HepG2 (cell line): ENCODE measurements around the gene TCF12. TPM values are rescaled to one million over a fixed set of nuclear protein-coding genes. Genes with fewer than 3 reads are reported as not detected.

Source experiments
- ATAC-seq: fragments of 200-7000 bp; cut with Tn5 transposase; 3 replicates; pipeline ENCODE4 v1.9.1; 2020; ENCODE audit warnings: mild to moderate bottlenecking, moderate library complexity
- BruUV-seq: library from RNA; stranded (reverse); fragments of 400-500 nt; replicated peaks from 2 replicates; lab custom pipeline; 2021; lab: Mats Ljungman, UMichigan
- CTCF ChIA-PET: fragments of 300-600 bp; formaldehyde crosslinking; extraction: SDS; loops from one replicate; lab custom pipeline; 2021; ENCODE audit warnings: low total read pairs, inconsistent platforms, low intra/inter-chr PET ratio; lab: Yijun Ruan, JAX
- POLR2A ChIA-PET: fragments of 350-600 bp; sonication (Branson Sonifier 250); formaldehyde crosslinking; loops from one replicate; lab custom pipeline; 2020; ENCODE audit warnings: antibody characterized with exemption, inconsistent platforms; lab: Yijun Ruan, JAX
- DNase-seq: peaks from one replicate; pipeline ENCODE4 v3.0.0-alpha.2; 2015; ENCODE audit warnings: low spot score
- FAIRE-seq: peaks from 3 replicates; lab custom pipeline; 2011; peaks lifted over from hg19 to GRCh38; lab: Jason Lieb, UNC
- H2AFZ ChIP-seq: one replicate; pipeline ENCODE4 v1.6.1; 2011; ENCODE audit warnings: low read length, inconsistent platforms
- H3K27ac ChIP-seq: fragments of 300-600 bp; 3 replicates; pipeline ENCODE4 v1.8.0; 2011; ENCODE audit warnings: mixed run types, mild to moderate bottlenecking, mixed read lengths, low read length, inconsistent platforms; ENCODE audit not compliant: insufficient read depth; ENCODE audit errors: extremely low read length
- H3K27me3 ChIP-seq, 2 experiments: fragments of 200-600 bp in 1 of 2; 2 replicates in 1 of 2; 3 replicates in 1 of 2; pipeline versions ENCODE4 v1.6.0 to v1.8.0; 2011; ENCODE audit warnings: low read length in 2 of 2, mild to moderate bottlenecking in 2 of 2, moderate library complexity in 2 of 2, inconsistent platforms in 1 of 2; ENCODE audit not compliant: insufficient read depth in 2 of 2, control insufficient read depth in 1 of 2
- H3K36me3 ChIP-seq, 2 experiments: fragments of 200-600 bp in 1 of 2; replicated peaks in 1 of 2; 2 replicates in 1 of 2; 3 replicates in 1 of 2; pipeline versions ENCODE4 v1.5.1 to v1.8.0; 2011; ENCODE audit warnings: low read length in 2 of 2, inconsistent platforms in 1 of 2; ENCODE audit not compliant: insufficient read depth in 2 of 2, control insufficient read depth in 1 of 2
- H3K4me1 ChIP-seq: 2 replicates; pipeline ENCODE4 v1.5.1; 2012; ENCODE audit warnings: low read length, inconsistent platforms; ENCODE audit not compliant: insufficient read depth
- H3K4me2 ChIP-seq: 2 replicates; pipeline ENCODE4 v1.6.0; 2011; ENCODE audit warnings: low read depth, low read length, inconsistent platforms
- H3K4me3 ChIP-seq, 3 experiments: fragments of 200-600 bp in 1 of 3; sonication (generic), shearing (Covaris generic) in 1 of 3; replicated peaks in 1 of 3; 2 replicates each; pipeline ENCODE4 v1.5.1; 2011 to 2016; ENCODE audit warnings: low read length in 3 of 3, inconsistent platforms in 2 of 3, low read depth in 2 of 3, mild to moderate bottlenecking in 2 of 3, control low read depth in 1 of 3, mixed read lengths in 1 of 3; ENCODE audit not compliant: insufficient read depth in 1 of 3
- H3K79me2 ChIP-seq: one replicate; pipeline ENCODE4 v1.6.1; 2011; ENCODE audit warnings: low read length, inconsistent platforms; ENCODE audit not compliant: insufficient read depth
- H3K9ac ChIP-seq: 2 replicates; pipeline ENCODE4 v1.6.0; 2011; ENCODE audit warnings: mild to moderate bottlenecking, low read depth, low read length, inconsistent platforms; ENCODE audit not compliant: insufficient read depth
- H3K9me3 ChIP-seq: 2 replicates; pipeline ENCODE4 v1.5.1; 2012; ENCODE audit warnings: mild to moderate bottlenecking, low read length
- H4K20me1 ChIP-seq: 2 replicates; pipeline ENCODE4 v1.6.0; 2011; ENCODE audit warnings: inconsistent platforms, mild to moderate bottlenecking, low read length, moderate library complexity; ENCODE audit not compliant: insufficient read depth
- KDM5A ChIP-seq: fragments of 200-600 bp; sonication (generic); IDR thresholded peaks from 2 replicates; pipeline ENCODE4 v1.7.0; 2018; ENCODE audit warnings: antibody characterized with exemption, mild to moderate bottlenecking, low read length, borderline replicate concordance
- MAF1 ChIP-seq: sonication (generic); formaldehyde crosslinking; IDR thresholded peaks from 2 replicates; pipeline ENCODE4 v1.5.0; 2020; ENCODE audit warnings: missing genetic modification reagents, borderline replicate concordance
- NFKBIZ ChIP-seq: IDR thresholded peaks from 2 replicates; pipeline ENCODE4 v1.6.1; 2018; ENCODE audit warnings: missing genetic modification reagents, missing compliant biosample characterization
- PLRG1 ChIP-seq: fragments of 450-650 bp; conservative IDR thresholded peaks from 2 replicates; pipeline ENCODE4 v1.6.1; 2016
- RELA ChIP-seq: sonication (generic); formaldehyde crosslinking; IDR thresholded peaks from 2 replicates; pipeline ENCODE4 v1.4.0; 2020; ENCODE audit warnings: missing genetic modification reagents
- RFX3 ChIP-seq: IDR thresholded peaks from 2 replicates; pipeline ENCODE4 v1.6.1; 2016; ENCODE audit warnings: missing biosample characterization, missing genetic modification reagents
- ZFP36L2 ChIP-seq: sonication (generic); formaldehyde crosslinking; IDR thresholded peaks from 2 replicates; pipeline ENCODE4 v1.4.0; 2020; ENCODE audit warnings: missing genetic modification reagents
- ZNF761 ChIP-seq: sonication (generic); formaldehyde crosslinking; conservative IDR thresholded peaks from 2 replicates; pipeline ENCODE4 v1.4.0; 2020; ENCODE audit warnings: mild to moderate bottlenecking, missing genetic modification reagents
- ZNF766 ChIP-seq: sonication (generic); formaldehyde crosslinking; IDR thresholded peaks from 2 replicates; pipeline ENCODE4 v1.5.0; 2020; ENCODE audit warnings: missing genetic modification reagents, borderline replicate concordance
- in situ Hi-C: cut with HindIII; loops from 2 replicates; pipeline ENCODE4 v1.10.0; 2017; ENCODE audit warnings: low pct_unique_long_range_greater_than_20kb; ENCODE audit not compliant: extremely low pct_ligation_motif_present
- intact Hi-C: fragments of 100-400 bp; cut with micrococcal nuclease; formaldehyde crosslinking; loops from one replicate; pipeline ENCODE4 v1.10.0; 2022; ENCODE audit not compliant: unreplicated experiment
- polyA plus RNA-seq, 8 experiments: library from polyadenylated mRNA; depleted of rRNA in 3 of 8; stranded (reverse) in 7 of 8; unstranded in 1 of 8; fragments of >200 nt; fragmentation: Illumina TruSeq in 4 of 8; extraction: Trizol in 4 of 8; gene quantifications; 2 replicates each; pipeline versions ENCODE4 v1.2.1 to v1.2.3, GENCODE V29; 2011 to 2016; ENCODE audit warnings: low read depth in 4 of 8, missing spikeins in 1 of 8, mixed read lengths in 1 of 8; ENCODE audit not compliant: insufficient read depth in 1 of 8
- total RNA-seq, 5 experiments: library from RNA; depleted of rRNA; stranded (reverse); fragments of >200 nt; fragmentation: Illumina TruSeq; extraction: Trizol; gene quantifications; 2 replicates each; pipeline ENCODE4 v1.2.3, GENCODE V29; 2016; ENCODE audit warnings: low read depth in 1 of 5
- TF ChIP-seq, protein P1 (sequence below): sonication (generic); formaldehyde crosslinking; IDR thresholded peaks from 2 replicates; pipeline ENCODE4 v1.5.1; 2020; ENCODE audit warnings: mild to moderate bottlenecking, missing genetic modification reagents, moderate library complexity
- TF ChIP-seq, protein P2 (sequence below): sonication (generic); formaldehyde crosslinking; IDR thresholded peaks from 2 replicates; pipeline ENCODE4 v1.4.0; 2020; ENCODE audit warnings: mild to moderate bottlenecking, missing genetic modification reagents
- TF ChIP-seq, protein P3 (sequence below): sonication (generic); formaldehyde crosslinking; IDR thresholded peaks from 2 replicates; pipeline ENCODE4 v1.4.0; 2020; ENCODE audit warnings: missing genetic modification reagents

Gene TCF12
- total and polyA plus RNA-seq, 2 of the 13 experiments (the other 11 are each of a cell fraction or from before 2014, with no cell fraction given), result 48.6 to 51.1 TPM

DNA sequence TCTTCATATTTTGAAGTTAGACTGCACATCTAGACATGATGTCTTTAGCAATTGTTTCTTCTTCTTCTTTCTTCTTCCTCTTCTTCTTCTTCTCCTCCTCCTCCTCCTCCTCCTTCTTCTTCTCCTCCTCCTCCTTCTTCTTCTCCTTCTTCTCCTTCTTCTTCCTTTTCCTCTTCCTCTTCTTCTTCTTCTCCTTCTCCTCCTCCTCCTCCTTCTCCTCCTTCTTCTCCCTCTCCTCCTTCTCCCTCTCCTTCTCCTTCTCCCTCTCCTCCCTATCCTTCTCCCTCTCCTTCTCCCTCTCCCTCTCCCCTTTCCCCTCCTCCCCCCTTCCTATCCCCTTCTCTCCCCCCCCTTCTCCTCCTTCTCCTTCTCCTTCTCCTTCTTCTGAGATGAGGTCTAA, 21.9 kb downstream of the TCF12 start (continued):
- TF ChIP-seq, protein P1, sequence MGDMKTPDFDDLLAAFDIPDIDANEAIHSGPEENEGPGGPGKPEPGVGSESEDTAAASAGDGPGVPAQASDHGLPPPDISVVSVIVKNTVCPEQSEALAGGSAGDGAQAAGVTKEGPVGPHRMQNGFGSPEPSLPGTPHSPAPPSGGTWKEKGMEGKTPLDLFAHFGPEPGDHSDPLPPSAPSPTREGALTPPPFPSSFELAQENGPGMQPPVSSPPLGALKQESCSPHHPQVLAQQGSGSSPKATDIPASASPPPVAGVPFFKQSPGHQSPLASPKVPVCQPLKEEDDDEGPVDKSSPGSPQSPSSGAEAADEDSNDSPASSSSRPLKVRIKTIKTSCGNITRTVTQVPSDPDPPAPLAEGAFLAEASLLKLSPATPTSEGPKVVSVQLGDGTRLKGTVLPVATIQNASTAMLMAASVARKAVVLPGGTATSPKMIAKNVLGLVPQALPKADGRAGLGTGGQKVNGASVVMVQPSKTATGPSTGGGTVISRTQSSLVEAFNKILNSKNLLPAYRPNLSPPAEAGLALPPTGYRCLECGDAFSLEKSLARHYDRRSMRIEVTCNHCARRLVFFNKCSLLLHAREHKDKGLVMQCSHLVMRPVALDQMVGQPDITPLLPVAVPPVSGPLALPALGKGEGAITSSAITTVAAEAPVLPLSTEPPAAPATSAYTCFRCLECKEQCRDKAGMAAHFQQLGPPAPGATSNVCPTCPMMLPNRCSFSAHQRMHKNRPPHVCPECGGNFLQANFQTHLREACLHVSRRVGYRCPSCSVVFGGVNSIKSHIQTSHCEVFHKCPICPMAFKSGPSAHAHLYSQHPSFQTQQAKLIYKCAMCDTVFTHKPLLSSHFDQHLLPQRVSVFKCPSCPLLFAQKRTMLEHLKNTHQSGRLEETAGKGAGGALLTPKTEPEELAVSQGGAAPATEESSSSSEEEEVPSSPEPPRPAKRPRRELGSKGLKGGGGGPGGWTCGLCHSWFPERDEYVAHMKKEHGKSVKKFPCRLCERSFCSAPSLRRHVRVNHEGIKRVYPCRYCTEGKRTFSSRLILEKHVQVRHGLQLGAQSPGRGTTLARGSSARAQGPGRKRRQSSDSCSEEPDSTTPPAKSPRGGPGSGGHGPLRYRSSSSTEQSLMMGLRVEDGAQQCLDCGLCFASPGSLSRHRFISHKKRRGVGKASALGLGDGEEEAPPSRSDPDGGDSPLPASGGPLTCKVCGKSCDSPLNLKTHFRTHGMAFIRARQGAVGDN (CRISPR knock-in tag), result no peak
- TF ChIP-seq KDM5A (no peak), PLRG1 (no peak), RELA (CRISPR knock-in tag) (no peak)
- TF ChIP-seq, protein P2, sequence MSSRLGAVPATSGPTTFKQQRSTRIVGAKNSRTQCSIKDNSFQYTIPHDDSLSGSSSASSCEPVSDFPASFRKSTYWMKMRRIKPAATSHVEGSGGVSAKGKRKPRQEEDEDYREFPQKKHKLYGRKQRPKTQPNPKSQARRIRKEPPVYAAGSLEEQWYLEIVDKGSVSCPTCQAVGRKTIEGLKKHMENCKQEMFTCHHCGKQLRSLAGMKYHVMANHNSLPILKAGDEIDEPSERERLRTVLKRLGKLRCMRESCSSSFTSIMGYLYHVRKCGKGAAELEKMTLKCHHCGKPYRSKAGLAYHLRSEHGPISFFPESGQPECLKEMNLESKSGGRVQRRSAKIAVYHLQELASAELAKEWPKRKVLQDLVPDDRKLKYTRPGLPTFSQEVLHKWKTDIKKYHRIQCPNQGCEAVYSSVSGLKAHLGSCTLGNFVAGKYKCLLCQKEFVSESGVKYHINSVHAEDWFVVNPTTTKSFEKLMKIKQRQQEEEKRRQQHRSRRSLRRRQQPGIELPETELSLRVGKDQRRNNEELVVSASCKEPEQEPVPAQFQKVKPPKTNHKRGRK (CRISPR knock-in tag), result peak; percentile 58; the same call in 1 of the 2 replicates

DNA sequence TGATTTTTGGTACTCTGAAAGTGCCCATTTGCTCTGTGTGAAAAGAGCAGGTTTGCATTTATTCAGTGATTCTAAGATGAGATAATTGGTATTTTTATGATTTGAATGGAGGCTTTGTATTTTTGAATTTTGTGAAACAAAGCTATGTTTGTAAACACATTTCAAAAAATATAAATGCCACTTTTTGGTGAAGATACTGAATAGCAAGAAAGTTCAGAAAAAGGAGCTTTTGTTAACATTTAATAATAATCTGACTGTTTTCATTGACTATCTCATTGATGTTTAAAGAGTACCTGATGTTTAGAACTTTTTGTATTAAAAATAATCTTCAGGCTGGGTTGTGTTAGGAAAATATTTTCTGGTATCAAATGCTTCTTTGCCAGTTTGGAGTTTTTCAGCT, 23.7 kb downstream of the TCF12 start:
- DNase-seq (no peak), ATAC-seq (no peak), FAIRE-seq (no peak)
- Histone ChIP-seq H3K9ac (no peak overlapping the region), H3K4me3 (no peak overlapping the region), H2AFZ (no peak overlapping the region), H4K20me1 (peaks cover 13% of the 10 kb centered on the region), H3K27me3 (no peaks in the 10 kb centered on the region), H3K27ac (no peak overlapping the region), H3K79me2 (peaks cover 94% of the 10 kb centered on the region), H3K36me3 (peaks cover 0 to 3% of the 10 kb centered on the region in 2 experiments; a peak in 3 of 5 replicates), H3K9me3 (peaks cover 3% of the 10 kb centered on the region; the same call in 1 of the 2 replicates), H3K4me2 (no peak overlapping the region), H3K4me1 (peaks cover 38% of the 10 kb centered on the region)
- BruUV-seq, result no TSS peak
- ChIA-PET POLR2A (interaction anchor here (1.0 kb wide), 1 partner anchor 54 kb away, joined by 3 read pairs; no protein-coding TSS in a partner anchor), CTCF (no interaction called here)
- intact Hi-C loops (no loop called here), in situ Hi-C loops (no loop called here)
- TF ChIP-seq MAF1 (CRISPR knock-in tag), result no peak
- TF ChIP-seq NFKBIZ (CRISPR knock-in tag), result no peak
- no peak for TF ChIP-seq ZNF761 (CRISPR knock-in tag)
- TF ChIP-seq ZFP36L2 (CRISPR knock-in tag), result no peak
- no peak for TF ChIP-seq RFX3
- TF ChIP-seq, protein P3, sequence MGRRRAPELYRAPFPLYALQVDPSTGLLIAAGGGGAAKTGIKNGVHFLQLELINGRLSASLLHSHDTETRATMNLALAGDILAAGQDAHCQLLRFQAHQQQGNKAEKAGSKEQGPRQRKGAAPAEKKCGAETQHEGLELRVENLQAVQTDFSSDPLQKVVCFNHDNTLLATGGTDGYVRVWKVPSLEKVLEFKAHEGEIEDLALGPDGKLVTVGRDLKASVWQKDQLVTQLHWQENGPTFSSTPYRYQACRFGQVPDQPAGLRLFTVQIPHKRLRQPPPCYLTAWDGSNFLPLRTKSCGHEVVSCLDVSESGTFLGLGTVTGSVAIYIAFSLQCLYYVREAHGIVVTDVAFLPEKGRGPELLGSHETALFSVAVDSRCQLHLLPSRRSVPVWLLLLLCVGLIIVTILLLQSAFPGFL (CRISPR knock-in tag), result no peak
- TF ChIP-seq ZNF766 (CRISPR knock-in tag), result no peak
